GM18868 (cell line): Measurements from ENCODE around the gene ATOH7.
"Not testable (repeated sequence)": the region's sequence is repeated elsewhere in the genome, so short reads cannot be mapped to it uniquely, and the experiment has no call there.

Source experiments
- ATAC-seq: cut with Tn5 transposase; IDR thresholded peaks from one replicate; pipeline ENCODE4 v1.9.1; 2021; ENCODE audit warnings: mild to moderate bottlenecking, moderate library complexity; ENCODE audit not compliant: unreplicated experiment

Gene ATOH7

GRCh38 chr10:68238371-68238770, 6.5 kb upstream of the ATOH7 start:
- ATAC-seq, result no peak

GRCh38 chr10:68237173-68237572, 5.3 kb upstream of the ATOH7 start:
- ATAC-seq, result no peak

GRCh38 chr10:68235581-68235980, 3.7 kb upstream of the ATOH7 start:
- no peak for ATAC-seq

GRCh38 chr10:68235111-68235510, 3.2 kb upstream of the ATOH7 start:
- no peak for ATAC-seq

GRCh38 chr10:68233046-68233445, 1.1 kb upstream of the ATOH7 start:
- ATAC-seq, result no peak

GRCh38 chr10:68231106-68231816, 652 bp downstream of the ATOH7 start:
- peak; percentile 98 for ATAC-seq

GRCh38 chr10:68230268-68230667, 1.6 kb downstream of the ATOH7 start:
- ATAC-seq, result no peak

- ATAC-seq, result no peak
Measured at GRCh38 chr10:68224810-68225209, 7.1 kb downstream of the ATOH7 start.

- ATAC-seq, result no peak
Measured at GRCh38 chr10:68223535-68224165, 8.3 kb downstream of the ATOH7 start.

- ATAC-seq, result no peak
Measured at GRCh38 chr10:68222391-68222790, 9.5 kb downstream of the ATOH7 start.

GRCh38 chr10:68221196-68221595, 10.7 kb downstream of the ATOH7 start:
- no peak for ATAC-seq

- ATAC-seq, result no peak
Measured at GRCh38 chr10:68218786-68219185, 13.1 kb downstream of the ATOH7 start.

GRCh38 chr10:68212721-68213352, 19.1 kb downstream of the ATOH7 start:
- no peak for ATAC-seq

- ATAC-seq, result no peak
Measured at GRCh38 chr10:68211669-68212068, 20.2 kb downstream of the ATOH7 start.

GRCh38 chr10:68208424-68209042, 23.4 kb downstream of the ATOH7 start:
- peak; percentile 54 for ATAC-seq

- no peak for ATAC-seq
Measured at GRCh38 chr10:68202960-68203353, 29.0 kb downstream of the ATOH7 start.

- ATAC-seq, result no peak
Measured at GRCh38 chr10:68196701-68197100, 35.2 kb downstream of the ATOH7 start.

GRCh38 chr10:68195776-68196175, 36.1 kb downstream of the ATOH7 start:
- ATAC-seq, result not testable (repeated sequence)

GRCh38 chr10:68194290-68194689, 37.6 kb downstream of the ATOH7 start:
- ATAC-seq, result no peak

- no peak for ATAC-seq
Measured at GRCh38 chr10:68192113-68192512, 39.8 kb downstream of the ATOH7 start.

- no peak for ATAC-seq
Measured at GRCh38 chr10:68188835-68189234, 43.1 kb downstream of the ATOH7 start.

GRCh38 chr10:68185085-68185484, 46.8 kb downstream of the ATOH7 start:
- no peak for ATAC-seq
